Measurements from ENCODE around the gene PPP1R3G.

The PPP1R3G gene

DNA sequence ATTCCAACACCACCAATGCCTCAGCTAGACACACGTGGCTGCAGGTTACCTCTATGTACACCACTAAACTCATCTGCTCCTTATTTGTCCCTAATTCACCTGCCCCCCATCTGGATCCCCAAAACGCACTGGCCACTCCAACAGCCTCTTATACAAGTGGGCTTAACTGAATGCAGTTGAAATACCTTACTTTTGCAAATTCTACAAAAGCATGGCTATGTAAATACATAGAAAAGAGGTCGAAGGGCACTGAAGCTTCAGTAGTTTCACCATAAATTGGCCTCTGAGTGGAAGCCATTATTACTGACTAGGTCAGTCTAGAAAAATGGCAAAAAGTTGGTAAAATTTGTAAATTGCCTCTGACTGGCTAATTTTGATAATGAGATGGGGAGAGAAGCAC, 11.1 kb upstream of the PPP1R3G start:
- no peak for DNase-seq

DNA sequence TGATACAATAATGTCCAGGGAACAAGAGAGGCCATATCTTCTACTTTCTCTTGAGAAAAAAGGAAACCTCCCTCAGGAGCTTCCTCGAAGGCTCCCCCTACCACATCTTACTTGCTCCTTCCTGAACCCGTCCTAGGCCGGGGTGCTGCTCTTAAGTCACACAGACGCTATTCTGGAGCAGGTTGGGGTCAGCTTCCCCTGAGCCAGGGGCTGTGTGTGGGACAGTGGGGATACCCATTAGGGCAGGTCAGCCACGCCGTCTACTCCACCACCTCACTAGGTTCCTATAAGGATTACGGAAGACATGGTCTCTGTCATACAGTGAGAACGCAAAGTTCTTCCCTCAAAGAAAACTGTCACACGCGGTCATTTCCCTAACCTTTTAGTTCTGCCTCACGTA, 8.2 kb upstream of the PPP1R3G start:
- no peak for DNase-seq

DNA sequence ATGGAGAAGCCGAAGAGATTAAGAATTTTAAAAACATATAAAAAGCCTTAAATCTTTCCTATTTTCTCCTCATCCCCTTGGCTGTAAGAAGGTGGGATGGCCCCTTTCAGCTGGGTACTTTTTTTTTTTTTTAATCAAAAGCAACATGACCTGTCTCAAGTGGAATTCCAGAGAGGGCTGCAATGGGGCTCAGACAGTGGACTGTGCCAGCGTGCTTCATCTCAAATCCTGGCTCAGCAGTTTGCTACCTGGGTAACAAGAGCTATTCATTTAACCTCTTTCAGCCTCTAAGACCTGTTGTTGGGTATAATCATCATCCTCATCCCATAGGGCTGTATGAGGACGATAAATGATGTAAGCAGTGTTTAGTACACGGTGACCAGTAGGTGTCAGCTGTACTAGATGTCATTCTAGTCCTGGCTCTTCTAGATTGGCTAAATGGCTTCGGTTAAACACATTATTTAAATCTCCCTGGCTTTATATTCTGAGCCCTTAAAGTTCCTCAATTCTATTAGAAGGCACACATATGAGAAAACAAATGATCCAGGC, 6.9 kb upstream of the PPP1R3G start:
- peak in 1 of 3 experiments; percentile 1 for DNase-seq

DNA sequence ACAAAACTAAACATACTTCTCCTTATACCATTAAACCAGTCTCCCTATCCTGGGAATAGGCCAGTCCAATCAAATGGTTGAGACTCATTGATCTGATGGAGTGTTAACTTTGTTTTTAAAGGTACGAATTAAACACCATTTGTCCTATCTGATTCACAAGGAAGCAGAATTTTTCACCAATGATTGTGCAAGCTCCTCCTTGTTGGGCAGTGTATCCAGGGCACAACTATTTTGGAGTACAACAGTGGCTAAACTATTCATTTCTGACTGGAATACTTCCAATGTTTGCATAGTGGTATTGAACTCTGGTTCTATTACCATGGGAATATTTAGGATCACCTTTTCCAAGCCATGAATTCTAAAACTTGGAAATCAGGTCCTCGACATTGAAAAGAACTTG, 5.4 kb upstream of the PPP1R3G start:
- DNase-seq = no peak

DNA sequence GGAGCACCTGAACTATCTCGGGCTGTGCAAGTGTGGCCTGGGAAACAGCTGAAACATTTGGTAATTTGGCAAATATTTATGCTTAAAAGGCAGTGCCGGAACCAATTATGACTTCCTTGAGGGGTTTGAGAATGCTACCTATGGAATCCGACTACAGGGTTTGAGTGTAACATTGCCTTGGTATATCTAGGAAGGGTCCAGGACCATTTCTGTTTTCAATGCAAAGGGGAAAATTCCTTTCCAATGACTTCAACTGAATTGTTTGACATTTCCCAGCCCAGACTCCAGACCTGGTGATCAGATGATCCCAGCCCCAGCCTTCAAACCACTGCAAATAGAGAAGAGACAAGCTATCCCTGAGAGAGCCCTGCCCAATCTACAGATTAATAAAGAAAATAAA, 4.6 kb upstream of the PPP1R3G start:
- DNase-seq = no peak

DNA sequence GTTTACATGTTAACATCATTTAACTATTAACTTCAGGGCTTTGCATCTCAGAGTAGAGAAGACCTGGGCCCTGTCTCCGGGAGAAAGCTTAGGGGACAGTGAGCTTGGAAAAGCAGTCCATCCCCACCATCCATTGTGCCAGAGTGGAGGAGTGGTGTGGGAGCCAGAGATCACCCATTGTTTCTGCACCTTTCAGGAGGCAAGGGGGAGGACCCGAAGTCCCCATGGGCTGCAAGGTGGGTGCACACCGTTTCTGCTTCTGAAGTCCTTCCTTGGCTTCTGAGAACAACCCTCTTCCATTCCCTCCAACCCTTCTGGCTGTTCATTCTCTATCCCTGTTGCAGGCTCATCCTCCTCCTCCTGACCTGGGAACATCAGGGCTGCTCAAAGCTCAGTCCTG, 4.0 kb upstream of the PPP1R3G start:
- DNase-seq = no peak

DNA sequence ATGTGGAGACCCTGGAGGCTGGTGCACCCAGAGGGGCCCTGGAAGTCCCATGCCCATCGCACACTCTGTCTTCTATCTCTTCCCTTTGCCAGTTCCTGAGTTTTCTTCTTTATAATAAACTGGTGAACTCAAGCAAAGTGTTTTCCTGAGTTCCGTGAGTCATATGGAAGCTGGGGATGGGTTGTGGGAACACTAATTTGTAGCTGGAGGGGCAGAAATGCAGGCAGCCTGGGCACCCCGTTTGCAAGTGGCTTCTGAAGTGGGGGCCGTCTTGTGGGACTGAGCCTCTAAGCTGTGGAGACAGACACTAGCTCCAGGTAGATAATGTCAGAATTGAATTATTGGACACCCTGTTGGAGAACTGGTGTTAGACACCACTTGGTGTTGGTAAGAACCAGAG, 3.2 kb upstream of the PPP1R3G start:
- no peak for DNase-seq

DNA sequence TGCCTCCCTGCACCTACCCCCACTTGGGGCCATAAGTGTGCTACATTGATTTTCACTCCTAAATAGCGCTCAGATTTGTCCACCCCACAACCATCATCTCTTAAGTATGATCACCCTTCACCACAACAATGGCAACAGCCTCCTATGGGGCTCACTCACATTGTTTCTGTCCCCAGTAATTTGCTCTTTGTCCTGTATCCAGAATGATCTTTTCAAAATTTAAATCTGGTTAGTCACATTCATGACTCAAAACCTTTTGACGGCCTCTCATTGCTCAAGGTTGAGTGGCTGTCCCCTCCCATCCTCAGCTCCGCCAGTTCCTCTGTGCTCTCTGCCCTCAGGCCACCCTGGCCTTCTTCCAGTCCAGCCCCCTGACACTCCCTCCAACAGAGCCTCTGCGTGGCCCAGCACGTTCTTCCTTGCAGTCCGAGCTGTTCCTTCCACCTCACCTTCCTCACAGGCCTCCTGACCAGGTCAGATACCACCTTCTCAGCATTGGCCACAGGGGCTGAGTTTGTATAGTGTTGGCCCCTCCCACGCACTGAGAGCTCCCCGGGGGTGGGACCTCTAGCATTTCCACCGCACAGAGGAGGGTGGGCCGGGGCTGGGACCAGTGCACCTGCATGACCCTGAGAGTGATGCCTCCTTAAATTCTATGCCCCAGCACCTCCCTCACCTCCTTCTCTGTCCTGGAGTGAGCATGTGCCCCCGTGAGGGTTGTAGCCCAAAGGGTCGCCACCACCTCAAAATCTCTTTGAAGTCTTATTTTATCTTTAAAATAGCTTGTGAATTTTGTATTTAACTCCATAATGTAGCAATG, 2.4 kb upstream of the PPP1R3G start:
- DNase-seq = no peak

DNA sequence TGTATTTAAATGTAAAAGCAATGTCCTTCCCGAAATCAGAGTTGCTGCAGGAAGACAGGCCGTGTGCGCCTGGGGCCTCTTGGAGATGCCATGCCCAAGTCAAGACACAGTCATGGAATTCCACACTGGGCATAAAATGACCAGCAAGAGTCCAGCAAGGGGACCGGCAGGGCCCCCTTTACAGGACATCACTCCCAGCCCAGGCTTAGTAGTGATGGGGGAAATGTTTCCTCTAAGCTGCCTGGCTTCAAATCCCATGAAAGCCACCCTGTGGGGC, 1.9 kb upstream of the PPP1R3G start:
- DNase-seq = no peak

DNA sequence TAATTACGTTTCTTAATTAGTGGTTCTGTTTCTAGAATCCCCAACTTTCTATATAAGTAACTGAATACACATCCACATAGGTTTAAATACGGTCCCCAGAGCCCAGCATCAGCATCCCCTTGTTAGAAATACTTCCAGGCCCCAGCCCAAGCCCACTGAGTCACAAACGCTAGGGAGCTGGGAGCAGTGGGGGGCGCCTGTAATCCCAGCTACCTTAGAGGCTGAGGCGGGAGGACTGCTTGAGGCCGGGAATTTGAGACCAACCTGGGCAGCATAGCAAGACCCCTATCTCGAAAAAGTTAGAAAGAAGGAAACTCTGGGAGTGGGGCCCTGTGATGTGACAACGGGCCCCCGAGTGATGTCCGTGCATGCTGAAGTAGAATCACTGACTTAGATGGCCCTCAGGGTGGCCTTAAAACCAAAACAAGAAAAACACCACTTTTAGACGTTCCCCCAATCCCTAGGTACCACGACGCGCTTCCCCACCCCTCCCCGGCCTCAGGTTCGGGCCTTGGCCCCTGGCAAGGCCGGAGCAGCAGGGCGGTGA, 1.3 kb upstream of the PPP1R3G start:
- no peak for DNase-seq

DNA sequence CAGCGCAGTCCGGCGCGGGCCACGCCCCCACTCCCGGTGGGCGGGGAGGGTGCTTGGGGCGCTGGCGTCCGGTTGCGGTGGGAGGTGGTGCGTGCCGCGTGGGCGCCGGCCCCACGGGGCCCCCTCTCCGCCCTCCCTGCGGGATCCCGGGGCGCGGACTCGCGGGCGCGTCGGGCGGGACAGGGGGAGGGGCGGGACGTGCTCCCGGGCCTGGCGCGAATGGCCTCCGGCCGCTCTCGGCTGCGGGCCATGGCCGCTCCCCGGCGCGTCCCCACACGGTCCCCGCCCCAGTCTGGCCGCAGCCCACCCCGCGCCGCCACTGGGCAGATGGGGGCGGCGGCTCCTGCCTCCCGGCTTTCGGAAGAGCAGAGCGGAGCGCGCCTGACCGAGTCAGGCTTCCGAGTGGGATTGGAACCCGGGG, 771 bp upstream of the PPP1R3G start:
- DNase-seq = no peak

DNA sequence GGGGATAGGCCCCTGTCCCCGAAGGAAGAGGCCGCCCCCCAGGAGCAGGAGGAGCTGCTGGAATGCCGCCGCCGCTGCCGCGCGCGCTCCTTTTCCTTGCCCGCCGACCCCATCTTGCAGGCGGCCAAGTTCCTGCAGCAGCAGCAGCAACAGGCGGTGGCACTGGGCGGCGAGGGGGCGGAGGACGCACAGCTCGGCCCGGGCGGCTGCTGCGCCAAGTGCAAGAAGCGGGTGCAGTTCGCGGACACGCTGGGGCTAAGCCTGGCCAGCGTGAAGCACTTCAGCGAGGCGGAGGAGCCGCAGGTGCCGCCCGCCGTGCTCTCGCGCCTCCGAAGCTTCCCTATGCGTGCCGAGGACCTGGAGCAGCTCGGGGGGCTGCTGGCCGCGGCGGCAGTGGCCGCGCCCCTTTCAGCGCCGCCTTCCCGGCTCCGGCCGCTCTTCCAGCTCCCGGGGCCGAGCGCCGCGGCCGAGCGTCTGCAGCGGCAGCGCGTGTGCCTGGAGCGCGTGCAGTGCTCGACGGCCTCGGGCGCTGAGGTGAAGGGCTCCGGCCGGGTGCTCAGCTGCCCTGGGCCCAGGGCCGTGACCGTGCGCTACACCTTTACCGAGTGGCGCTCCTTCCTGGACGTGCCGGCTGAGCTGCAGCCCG, 630 bp downstream of the PPP1R3G start:
- DNase-seq = peak in 2 of 3 experiments; percentile 56 to 61

DNA sequence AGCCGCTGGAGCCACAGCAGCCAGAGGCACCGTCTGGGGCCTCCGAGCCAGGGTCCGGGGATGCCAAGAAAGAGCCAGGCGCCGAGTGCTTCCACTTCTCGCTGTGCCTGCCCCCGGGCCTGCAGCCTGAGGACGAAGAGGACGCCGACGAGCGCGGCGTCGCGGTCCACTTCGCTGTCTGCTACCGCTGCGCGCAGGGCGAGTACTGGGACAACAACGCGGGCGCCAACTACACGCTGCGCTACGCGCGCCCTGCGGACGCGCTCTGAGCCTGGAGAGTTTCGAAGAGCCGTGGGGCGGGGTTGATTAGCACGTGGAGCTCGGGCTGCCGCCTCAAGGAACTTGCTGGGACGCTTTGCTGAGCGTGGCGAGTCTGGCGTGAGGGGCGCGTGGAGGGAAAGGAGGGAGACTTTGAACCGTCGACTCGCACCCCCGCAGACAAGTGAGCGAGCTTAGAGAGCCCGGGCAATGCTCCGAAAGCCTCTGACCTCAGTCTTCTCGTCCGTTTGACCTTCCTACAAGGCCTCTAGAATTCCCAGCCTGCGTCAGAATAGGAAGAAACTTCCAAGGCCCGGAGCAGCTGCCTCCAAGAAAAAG, 1.3 kb downstream of the PPP1R3G start:
- DNase-seq = no peak

DNA sequence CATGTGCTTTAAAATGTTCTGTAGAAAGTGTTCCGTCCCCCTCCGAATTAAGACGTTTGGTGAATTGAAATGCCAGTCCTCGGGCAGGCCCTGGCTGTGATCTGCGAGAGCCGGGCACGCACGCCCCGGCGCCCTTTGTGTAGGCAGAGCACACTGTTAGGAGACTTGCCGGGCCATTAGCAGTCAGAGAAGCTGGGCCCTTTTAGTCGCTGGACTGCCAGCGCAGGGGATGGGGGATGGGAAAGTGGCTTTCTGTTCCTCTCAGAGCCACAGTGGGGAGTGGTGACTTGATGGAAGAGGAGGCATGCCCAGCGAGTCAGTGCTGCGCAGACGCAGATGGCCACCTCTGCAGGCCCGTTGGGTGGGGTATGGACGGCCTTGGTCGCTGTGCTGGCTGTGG, 2.2 kb downstream of the PPP1R3G start:
- DNase-seq = no peak

DNA sequence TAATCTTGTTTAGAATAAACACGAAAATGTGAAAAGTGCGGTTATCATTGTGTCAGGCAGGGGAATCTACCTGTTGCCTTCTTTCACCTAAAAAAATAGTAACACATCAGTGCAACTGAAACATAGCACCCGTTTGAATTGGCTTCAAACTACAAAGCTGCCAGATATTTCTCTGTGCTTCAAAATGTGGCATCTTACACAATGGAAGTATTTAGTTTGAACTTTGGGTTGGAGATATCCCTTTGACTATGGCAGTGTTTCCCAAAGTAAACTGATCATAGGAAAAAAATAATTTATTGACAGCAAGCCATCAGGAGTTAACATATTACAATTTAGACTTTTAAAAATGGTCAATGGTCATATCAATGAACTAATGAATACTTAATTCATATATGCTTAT, 3.6 kb downstream of the PPP1R3G start:
- DNase-seq = no peak

DNA sequence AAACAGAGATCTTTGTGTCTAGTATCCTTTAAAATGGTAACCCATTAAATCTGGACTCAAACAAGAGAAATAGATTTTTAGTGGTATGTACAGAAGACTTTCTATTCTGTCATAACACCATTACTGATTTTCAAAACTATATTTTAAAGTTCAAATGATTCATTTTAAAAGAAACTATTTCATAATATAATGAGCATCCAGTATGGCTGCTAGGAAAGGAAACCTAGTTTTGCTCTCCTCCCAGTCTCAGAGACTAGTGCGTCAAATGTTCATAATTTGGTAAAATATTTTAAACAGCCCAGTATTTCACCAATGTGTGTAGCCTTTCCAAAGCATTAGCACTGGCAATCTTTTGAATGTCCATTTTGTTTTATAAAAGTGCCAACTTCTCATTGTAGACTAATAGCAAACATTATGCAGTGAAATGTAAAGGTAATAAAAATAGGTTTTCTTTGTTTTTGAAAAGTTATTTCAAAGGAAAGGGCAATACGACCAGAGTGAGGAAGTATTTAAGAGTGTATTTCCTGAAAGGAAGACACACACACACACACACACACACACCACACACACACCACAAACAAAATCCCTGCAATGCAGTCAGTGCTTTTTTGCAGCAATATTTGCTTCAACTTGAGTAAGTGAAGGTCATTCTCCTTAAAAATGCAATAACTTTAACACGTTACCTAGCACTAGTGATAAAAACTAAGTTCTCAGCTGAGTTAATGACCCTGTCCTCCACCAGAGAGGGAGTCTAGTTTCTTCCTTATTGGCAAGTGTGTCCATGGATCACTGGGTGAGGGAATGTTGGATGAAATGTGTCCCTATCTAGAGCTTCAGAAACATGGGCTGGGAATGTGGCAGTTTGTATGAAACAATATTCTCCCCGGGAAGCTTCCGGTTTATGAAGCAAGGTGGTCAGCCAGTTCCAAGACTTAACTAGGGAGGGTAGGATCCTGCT, 4.6 kb downstream of the PPP1R3G start:
- no peak for DNase-seq

DNA sequence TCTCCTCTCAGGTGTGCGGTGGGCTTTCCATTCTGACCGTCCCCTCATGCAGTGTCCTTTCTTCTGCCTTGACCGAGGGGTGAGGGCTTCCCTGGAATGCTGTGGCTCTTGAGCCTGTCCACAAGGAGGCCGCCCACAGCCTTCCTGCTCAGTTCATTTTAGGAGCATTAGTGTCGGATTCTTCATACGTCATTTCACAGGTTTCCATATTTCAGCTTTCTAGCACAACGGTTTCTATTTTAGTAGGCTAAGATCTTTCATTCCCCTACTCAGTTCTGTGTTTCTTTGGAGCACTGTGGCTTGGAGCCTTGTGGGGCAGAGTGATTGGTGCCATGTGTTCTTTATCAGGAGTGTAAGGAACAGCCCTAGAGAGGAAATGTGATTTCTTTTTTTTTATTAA, 5.5 kb downstream of the PPP1R3G start:
- DNase-seq = no peak

DNA sequence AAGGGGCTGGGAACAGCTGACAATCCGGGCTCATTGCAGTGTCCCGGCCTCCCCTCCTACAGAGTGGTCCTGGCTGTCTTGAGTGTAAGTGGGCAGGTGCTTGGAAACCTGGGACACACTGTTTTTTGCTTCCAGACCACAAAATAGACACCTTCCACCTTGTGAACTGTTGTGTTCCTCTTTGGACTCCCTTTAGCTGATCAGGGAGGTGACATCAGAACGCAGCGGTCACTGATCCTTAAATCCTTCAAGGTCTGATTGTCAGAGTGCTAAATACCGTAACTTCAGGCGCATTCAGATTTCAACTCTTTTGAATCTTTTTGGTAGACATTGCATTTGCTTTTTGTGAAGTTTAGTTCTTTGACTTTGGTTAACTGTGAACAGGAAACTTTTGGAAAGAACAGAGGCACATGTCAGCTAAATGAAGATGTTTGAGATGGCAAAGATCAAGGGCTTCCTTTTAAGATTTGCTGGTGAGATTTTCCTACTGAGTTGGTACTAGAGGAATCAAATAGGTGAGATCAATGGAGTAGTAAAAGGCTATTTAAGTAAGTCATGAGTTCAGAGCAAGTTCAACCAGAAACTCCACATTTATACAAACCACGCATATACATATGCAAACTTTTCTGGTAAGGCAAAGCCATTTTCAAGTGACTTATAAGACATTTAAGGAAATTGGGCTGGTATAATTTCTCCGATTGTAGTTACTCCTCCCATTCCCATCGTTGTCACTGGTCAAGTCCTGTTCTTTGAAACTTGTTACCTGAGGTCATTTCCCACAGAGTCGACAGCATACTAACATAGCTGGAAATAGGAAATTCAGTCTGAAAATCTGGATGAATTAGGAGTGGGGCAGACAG, 6.3 kb downstream of the PPP1R3G start:
- DNase-seq = no peak

DNA sequence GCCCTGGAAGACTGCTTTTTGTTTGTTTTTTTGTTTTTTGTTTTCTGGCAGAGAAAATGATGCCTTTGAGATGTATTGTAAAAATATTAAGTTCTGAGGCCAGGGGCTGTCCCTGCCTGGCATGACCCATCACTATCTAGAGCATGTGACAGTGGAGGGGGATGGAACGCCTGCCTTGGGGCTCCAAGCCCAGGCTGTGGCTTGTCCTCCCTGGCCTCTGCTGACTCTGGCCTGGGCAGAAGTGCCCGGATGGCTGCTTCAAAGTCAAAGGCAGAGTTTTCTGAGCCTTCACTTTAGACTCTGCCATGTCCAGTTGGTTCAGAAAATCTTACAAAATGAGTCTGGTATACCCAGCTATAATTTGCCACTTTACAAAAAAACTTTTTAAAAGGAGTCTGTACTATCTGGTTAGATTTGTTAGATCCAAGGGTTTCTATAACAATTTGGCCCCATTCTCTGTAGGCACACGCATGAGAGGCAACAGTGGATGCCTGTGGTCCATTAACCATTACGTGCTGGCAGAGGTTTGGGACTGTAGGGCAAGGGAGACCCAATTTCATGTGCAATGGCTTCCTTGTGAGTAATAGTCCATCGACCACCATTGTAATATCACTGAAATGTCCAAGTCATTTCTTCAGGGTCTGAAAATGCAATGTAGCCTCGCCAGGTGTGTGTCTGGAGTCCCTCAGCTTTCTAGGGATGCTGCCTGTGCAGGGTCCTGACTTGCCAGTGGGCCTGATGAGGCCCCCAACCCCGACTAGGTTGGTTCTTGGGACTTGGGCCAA, 8.3 kb downstream of the PPP1R3G start:
- DNase-seq = no peak

DNA sequence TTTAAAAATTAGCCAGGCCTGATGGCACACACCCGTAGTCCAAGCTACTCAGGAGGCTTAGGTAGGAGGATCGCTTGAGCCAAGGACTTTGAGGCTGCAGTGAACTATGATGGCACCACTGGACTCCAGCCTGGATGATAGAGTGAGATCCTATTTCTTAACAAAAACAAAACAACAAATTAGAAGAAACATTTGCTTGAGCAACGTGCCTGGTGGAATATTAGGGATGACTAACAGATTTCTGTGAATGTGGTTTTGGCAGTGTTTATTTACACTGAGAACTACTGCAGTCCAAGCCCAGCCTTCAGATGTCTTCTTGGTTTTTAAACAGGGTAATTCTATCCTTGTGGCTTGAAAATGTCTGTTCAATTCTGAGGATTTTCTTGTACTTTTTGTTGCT, 9.2 kb downstream of the PPP1R3G start:
- DNase-seq = no peak

DNA sequence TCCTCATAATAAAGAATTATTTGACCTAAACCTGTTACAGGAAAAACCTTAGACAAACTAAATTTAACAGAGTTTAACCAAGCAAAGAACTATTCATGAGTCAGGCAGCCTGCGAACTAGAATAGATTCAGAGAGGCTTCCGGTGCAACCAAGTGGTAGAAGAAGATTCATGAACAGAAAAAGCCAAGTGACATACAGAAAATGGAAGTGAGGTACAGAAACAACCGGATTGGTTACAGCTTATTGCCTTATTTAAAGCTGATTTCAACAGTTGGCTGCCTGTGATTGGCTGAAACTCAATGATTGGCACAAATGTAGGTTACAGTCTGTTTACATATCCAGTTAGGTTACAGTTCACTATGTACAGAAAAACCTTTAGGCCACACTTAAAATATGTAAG, 10.1 kb downstream of the PPP1R3G start:
- no peak for DNase-seq
